Measurements from ENCODE around the gene SYT11.
A peak's percentile ranks its signal among the peaks of the same experiment; 100 is the strongest.
"Not testable (repeated sequence)": the region's sequence is repeated elsewhere in the genome, so short reads cannot be mapped to it uniquely, and the experiment has no call there.

Gene SYT11

GRCh38 chr1:155859234-155859829 lies at the start of gene SYT11:
SYT11 (plus strand) TSS chr1:155859567; CDS start chr1:155859762, 195 bp downstream.
- DNase-seq: peak; percentile 93

- no peak for DNase-seq
These were observed 46.5 kb upstream of the SYT11 start for GRCh38 chr1:155812878-155813277.

- DNase-seq: no peak
These were observed 45.7 kb upstream of the SYT11 start for GRCh38 chr1:155813672-155814071.

GRCh38 chr1:155816351-155816750 lies 43.0 kb upstream of the SYT11 start:
- no peak for DNase-seq

GRCh38 chr1:155827450-155827849 lies 31.9 kb upstream of the SYT11 start:
- no peak for DNase-seq

GRCh38 chr1:155831279-155831976 lies 27.9 kb upstream of the SYT11 start:
- no peak for DNase-seq

GRCh38 chr1:155833665-155834295 lies 25.6 kb upstream of the SYT11 start:
- no peak for DNase-seq

GRCh38 chr1:155834296-155834926 lies 25.0 kb upstream of the SYT11 start:
- DNase-seq: no peak

GRCh38 chr1:155834927-155835399 lies 24.4 kb upstream of the SYT11 start:
- DNase-seq: not testable (repeated sequence)

GRCh38 chr1:155835548-155835947 lies 23.8 kb upstream of the SYT11 start:
- DNase-seq: no peak

GRCh38 chr1:155840386-155840785 lies 19.0 kb upstream of the SYT11 start:
- no peak for DNase-seq

- no peak for DNase-seq
These were observed 14.4 kb upstream of the SYT11 start for GRCh38 chr1:155844860-155845421.

GRCh38 chr1:155847823-155848529 lies 11.4 kb upstream of the SYT11 start:
- no peak for DNase-seq

- no peak for DNase-seq
These were observed 9.0 kb upstream of the SYT11 start for GRCh38 chr1:155850345-155850744.

GRCh38 chr1:155856257-155856974 lies 3.0 kb upstream of the SYT11 start:
- DNase-seq: no peak

GRCh38 chr1:155856975-155857930 lies 2.1 kb upstream of the SYT11 start, which contains the start of gene GON4L:
GON4L (minus strand) TSS chr1:155857214; CDS start chr1:155853780, 3,434 bp downstream.
- peak; percentile 92 for DNase-seq

- DNase-seq: no peak
These were observed 550 bp upstream of the SYT11 start for GRCh38 chr1:155858800-155859233.

- DNase-seq: peak; percentile 92
These were observed 809 bp downstream of the SYT11 start for GRCh38 chr1:155859881-155860871.

GRCh38 chr1:155860970-155861510 lies 1.7 kb downstream of the SYT11 start:
- no peak for DNase-seq

Data from retina (tissue), 1 donor.